Measurements from ENCODE around the gene SLC9A3.

DNA sequence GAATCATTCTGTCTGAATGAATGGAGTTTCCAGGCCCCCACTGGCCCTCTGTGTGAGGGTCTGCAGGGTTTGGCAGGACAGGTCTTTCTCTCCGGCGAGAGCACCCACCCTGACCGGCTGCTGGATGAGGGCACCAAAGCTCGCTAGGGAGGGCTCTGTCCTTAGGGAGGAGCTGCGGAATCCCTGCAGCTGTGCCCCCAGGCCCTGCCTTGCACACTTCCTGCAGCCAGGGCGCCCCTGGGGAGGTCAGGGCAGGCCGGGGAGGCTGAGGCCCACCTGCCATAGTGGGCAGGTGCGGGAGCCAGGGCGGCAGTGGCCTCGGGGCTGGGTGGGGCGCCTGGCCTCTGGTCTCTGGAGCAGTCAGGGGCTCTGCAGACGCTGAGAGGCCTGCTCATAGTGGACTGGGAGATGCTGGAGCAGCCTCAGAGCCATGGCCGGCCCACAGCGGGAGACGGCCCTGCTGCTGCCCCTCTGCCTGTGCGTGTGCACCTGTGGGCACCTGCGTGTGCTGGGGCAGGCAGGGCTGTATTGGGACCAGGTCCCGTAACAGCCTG is 45.2 kb downstream of the SLC9A3 start:
- TF ChIP-seq, protein P1, sequence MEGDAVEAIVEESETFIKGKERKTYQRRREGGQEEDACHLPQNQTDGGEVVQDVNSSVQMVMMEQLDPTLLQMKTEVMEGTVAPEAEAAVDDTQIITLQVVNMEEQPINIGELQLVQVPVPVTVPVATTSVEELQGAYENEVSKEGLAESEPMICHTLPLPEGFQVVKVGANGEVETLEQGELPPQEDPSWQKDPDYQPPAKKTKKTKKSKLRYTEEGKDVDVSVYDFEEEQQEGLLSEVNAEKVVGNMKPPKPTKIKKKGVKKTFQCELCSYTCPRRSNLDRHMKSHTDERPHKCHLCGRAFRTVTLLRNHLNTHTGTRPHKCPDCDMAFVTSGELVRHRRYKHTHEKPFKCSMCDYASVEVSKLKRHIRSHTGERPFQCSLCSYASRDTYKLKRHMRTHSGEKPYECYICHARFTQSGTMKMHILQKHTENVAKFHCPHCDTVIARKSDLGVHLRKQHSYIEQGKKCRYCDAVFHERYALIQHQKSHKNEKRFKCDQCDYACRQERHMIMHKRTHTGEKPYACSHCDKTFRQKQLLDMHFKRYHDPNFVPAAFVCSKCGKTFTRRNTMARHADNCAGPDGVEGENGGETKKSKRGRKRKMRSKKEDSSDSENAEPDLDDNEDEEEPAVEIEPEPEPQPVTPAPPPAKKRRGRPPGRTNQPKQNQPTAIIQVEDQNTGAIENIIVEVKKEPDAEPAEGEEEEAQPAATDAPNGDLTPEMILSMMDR (IDR thresholded peaks at IDR 0.05; ENCODE audit: low read length) = no peak
- no peak for TF ChIP-seq EZH2 (IDR thresholded peaks at IDR 0.05; ENCODE audit: borderline replicate concordance, low read length)
